ENCODE measurements around the gene PTP4A2. TPM values are rescaled to one million over a fixed set of nuclear protein-coding genes. Genes with fewer than 3 reads are reported as not detected.

PTP4A2 gene
- total and polyA plus RNA-seq, 2 of the 8 experiments (the other 6 are each of a cell fraction or from before 2014, with no cell fraction given), result 87.4 to 214 TPM

DNA sequence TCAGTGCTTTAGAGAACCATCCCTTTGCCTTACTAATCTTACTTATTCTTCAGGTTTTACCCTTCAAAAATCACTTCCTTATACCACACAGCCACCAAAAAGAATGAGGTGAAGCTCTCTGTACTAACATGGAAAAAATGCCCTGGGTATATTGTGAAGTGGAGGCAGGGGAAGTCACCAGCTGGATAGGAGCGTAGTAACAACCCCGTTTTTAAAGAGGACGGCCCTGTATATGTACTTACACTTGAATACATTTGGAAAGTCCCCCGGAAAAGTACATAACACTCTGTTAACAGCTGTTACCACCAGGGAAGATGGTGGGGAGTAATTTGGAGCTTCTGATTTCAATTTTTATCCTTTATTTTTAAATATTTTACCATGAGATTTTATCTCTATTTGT lies 47.3 kb upstream of the PTP4A2 start:
- no peak overlapping the region for H2BK15ac ChIP-seq (ENCODE audit: low read length)
- H3K9me3 ChIP-seq (ENCODE audit: insufficient read depth in 2 of 2, low read depth in 1 of 2, low read length in 1 of 2), result 0 out of 4 replicates have a peak, but pooled peaks cover 0 to 3% of the 10 kb centered on the region in 2 experiments
- H2BK5ac ChIP-seq (ENCODE audit: low read depth, low read length), result no peak overlapping the region
- H3K27ac ChIP-seq (ENCODE audit: low read depth, low read length), result no peak overlapping the region
- no peak overlapping the region for H3K14ac ChIP-seq (ENCODE audit: insufficient read length)
- FAIRE-seq (no peak), DNase-seq (ENCODE audit: low read depth in 1 of 2, low spot score in 2 of 2) (no peak)
- no peaks in the 10 kb centered on the region for H3K79me2 ChIP-seq (ENCODE audit: control insufficient read depth in 1 of 2, insufficient read depth in 2 of 2, low read length in 2 of 2)
- no peak overlapping the region for H3K4me2 ChIP-seq (ENCODE audit: insufficient read depth in 1 of 2, low read depth in 2 of 2, low read length in 2 of 2)
- H3K36me3 ChIP-seq (ENCODE audit: control insufficient read depth in 2 of 4, insufficient read depth in 4 of 4, low read length in 3 of 4), result no peaks in the 10 kb centered on the region
- 85% methylated on average over 4 of the region's 4 CpGs; no CpG with 5 or more reads in 1 of the 2 experiments for WGBS, 2 experiments (ENCODE audit: extremely low coverage in 1 of 2, insufficient coverage in 1 of 2, insufficient read length in 1 of 2, insufficient replicate concordance in 2 of 2, low coverage in 1 of 2, low lambda C conversion rate in 2 of 2, missing lambda C conversion rate in 1 of 2)
- ChIA-PET CTCF (ENCODE audit: partially characterized antibody) (interaction anchor here (0.8 to 2.3 kb wide), 8 partner anchors 8 to 36 kb away, joined by 3 to 12 read pairs (median 4); no protein-coding TSS in a partner anchor), POLR2A (ENCODE audit: partially characterized antibody) (interaction anchor here (1.2 to 1.5 kb wide), 2 partner anchors 22 to 28 kb away, joined by 3 to 4 read pairs; partner anchors contain the start of gene KHDRBS1)
- H3K4me1 ChIP-seq (replicated peaks in 1 of 4; ENCODE audit: control insufficient read depth in 3 of 4, insufficient read depth in 4 of 4, low read length in 3 of 4), result peaks cover 0 to 6% (median 3%) of the 10 kb centered on the region in 4 experiments; a peak in 6 of 7 replicates
- no peak overlapping the region for H4K5ac ChIP-seq (ENCODE audit: insufficient read length, low read depth, low read length)
- H3K56ac ChIP-seq (replicated peaks; ENCODE audit: insufficient read length, low read depth, low read length), result no peak overlapping the region
- no peak overlapping the region for H3K23ac ChIP-seq (ENCODE audit: insufficient read length)
- no peak overlapping the region for H3K4me3 ChIP-seq (ENCODE audit: extremely low read depth in 1 of 4, insufficient read depth in 2 of 4, low read depth in 3 of 4, low read length in 4 of 4)
- no peak overlapping the region for H2BK120ac ChIP-seq (replicated peaks; ENCODE audit: low read depth, low read length)
- H3K4ac ChIP-seq (replicated peaks; ENCODE audit: insufficient read length, low read depth, low read length), result no peak overlapping the region
- no peaks in the 10 kb centered on the region for H4K20me1 ChIP-seq (replicated peaks in 1 of 2; ENCODE audit: control insufficient read depth in 1 of 2, insufficient read depth in 2 of 2, low read length in 2 of 2)
- no peaks in the 10 kb centered on the region; the same call in 1 of the 2 replicates for H3K23me2 ChIP-seq (ENCODE audit: low read depth, low read length)
- no peak overlapping the region for H3K18ac ChIP-seq (ENCODE audit: extremely low read depth, low read length)
- no peak overlapping the region for H2BK12ac ChIP-seq (ENCODE audit: low read depth, low read length)
- peak overlapping the region; percentile 54 for H2AFZ ChIP-seq (ENCODE audit: low read length)
- no peak overlapping the region for H4K91ac ChIP-seq (replicated peaks; ENCODE audit: insufficient read length, low read length)
- H2AK5ac ChIP-seq (ENCODE audit: low read depth, low read length), result no peak overlapping the region
- H3K79me1 ChIP-seq (ENCODE audit: low read depth, low read length), result no peaks in the 10 kb centered on the region
- H4K8ac ChIP-seq (ENCODE audit: extremely low read depth, insufficient read depth, low read length), result no peak overlapping the region
- no peak overlapping the region for H3K9ac ChIP-seq (replicated peaks in 1 of 4; ENCODE audit: extremely low read depth in 1 of 4, low read depth in 3 of 4, low read length in 3 of 4)
- no peak overlapping the region for H2BK20ac ChIP-seq (ENCODE audit: low read length)
- no peaks in the 10 kb centered on the region for H3K27me3 ChIP-seq (replicated peaks in 1 of 4; ENCODE audit: control insufficient read depth in 3 of 4, extremely low read depth in 1 of 4, insufficient read depth in 3 of 4, low read length in 3 of 4)
- TF ChIP-seq KDM4A (IDR thresholded peaks at IDR 0.05; ENCODE audit: low read depth, low read length, severe bottlenecking) (no peak), NRF1 (IDR thresholded peaks at IDR 0.05; ENCODE audit: low read depth, low read length) (no peak), SUZ12 (IDR thresholded peaks at IDR 0.05; ENCODE audit: low read length) (no peak), SAP30 (IDR thresholded peaks at IDR 0.05; ENCODE audit: insufficient read depth, insufficient replicate concordance, low read length) (no peak), TAF1 (IDR thresholded peaks at IDR 0.05; ENCODE audit: low read depth, low read length) (no peak), TEAD4 (IDR thresholded peaks at IDR 0.05; ENCODE audit: low read depth, low read length) (no peak), CTBP2 (IDR thresholded peaks at IDR 0.05; ENCODE audit: borderline replicate concordance, insufficient read depth, insufficient read length, low read length) (no peak), EZH2 (IDR thresholded peaks at IDR 0.05; ENCODE audit: low read depth, low read length, severe bottlenecking) (no peak), ZNF274 (IDR thresholded peaks at IDR 0.05; ENCODE audit: borderline replicate concordance, extremely low read depth, low read length) (no peak), CBX5 (IDR thresholded peaks at IDR 0.05; ENCODE audit: low read depth, low read length) (no peak), SRF (IDR thresholded peaks at IDR 0.05; ENCODE audit: low read depth, low read length) (no peak), GTF2F1 (IDR thresholded peaks at IDR 0.05; ENCODE audit: borderline replicate concordance, low read depth, low read length) (no peak)
- TF ChIP-seq, protein P1, sequence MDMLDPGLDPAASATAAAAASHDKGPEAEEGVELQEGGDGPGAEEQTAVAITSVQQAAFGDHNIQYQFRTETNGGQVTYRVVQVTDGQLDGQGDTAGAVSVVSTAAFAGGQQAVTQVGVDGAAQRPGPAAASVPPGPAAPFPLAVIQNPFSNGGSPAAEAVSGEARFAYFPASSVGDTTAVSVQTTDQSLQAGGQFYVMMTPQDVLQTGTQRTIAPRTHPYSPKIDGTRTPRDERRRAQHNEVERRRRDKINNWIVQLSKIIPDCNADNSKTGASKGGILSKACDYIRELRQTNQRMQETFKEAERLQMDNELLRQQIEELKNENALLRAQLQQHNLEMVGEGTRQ (IDR thresholded peaks at IDR 0.05; ENCODE audit: low read length), result no peak
